ENCODE results near the gene SPOCK1.
"Not testable (repeated sequence)": the region's sequence is repeated elsewhere in the genome, so short reads cannot be mapped to it uniquely, and the experiment has no call there.

The SPOCK1 gene

GRCh38 chr5:136992796-136993489 lies 506.2 kb downstream of the SPOCK1 start:
- H3K4me3 ChIP-seq (ENCODE audit: low read length): no peak overlapping the region
- H3K9me3 ChIP-seq (ENCODE audit: insufficient read depth, low read depth, low read length): no peaks in the 10 kb centered on the region
- 91% methylated on average over 3 of the region's 3 CpGs for WGBS
- no peaks in the 10 kb centered on the region for H3K27me3 ChIP-seq (ENCODE audit: insufficient read depth, low read length)
- H3K9ac ChIP-seq (ENCODE audit: low read depth, low read length): no peak overlapping the region
- H3K4me1 ChIP-seq (ENCODE audit: insufficient read depth, low read length): no peaks in the 10 kb centered on the region
- no peak overlapping the region for H3K27ac ChIP-seq (ENCODE audit: low read depth, low read length)
- H3K36me3 ChIP-seq (ENCODE audit: insufficient read depth, low read length): no peaks in the 10 kb centered on the region

DNA sequence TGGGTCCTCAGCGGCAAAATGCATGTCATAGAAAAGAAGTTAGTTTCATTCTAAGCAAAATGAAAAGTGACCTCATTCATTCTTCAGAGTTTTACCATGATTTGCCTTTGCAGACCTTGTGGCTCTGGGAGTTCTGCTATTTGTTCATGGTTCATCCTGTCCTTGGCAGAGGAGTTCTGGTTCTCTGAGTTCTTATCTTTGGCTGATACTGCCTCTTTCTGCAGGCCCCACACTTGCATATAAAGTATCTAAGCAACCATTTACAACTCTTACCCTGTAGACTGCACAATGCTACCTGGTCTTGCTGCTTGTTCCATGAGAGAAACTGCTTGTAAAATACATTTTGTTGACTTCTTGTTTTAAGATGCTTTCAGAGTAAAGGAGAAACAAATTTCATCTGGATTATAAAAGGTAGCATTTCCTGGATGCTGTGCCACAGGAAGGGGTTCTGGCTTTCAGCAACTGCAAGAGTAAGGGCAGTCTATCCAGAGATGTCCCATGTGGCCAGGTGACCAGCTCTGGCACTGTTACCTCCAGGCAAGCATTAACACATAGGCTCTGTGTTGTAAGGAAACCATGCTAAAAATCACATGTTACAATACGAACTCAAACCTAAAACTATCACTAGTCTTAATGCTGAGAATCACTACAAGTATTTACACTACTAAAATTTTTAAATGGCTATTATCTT lies 513.2 kb downstream of the SPOCK1 start:
- WGBS: 91% methylated on average over 2 of the region's 2 CpGs
- Histone ChIP-seq H3K27me3 (ENCODE audit: insufficient read depth, low read length) (no peaks in the 10 kb centered on the region), H3K36me3 (ENCODE audit: insufficient read depth, low read length) (no peaks in the 10 kb centered on the region), H3K4me1 (ENCODE audit: insufficient read depth, low read length) (no peaks in the 10 kb centered on the region), H3K4me3 (ENCODE audit: low read length) (no peak overlapping the region), H3K9me3 (ENCODE audit: insufficient read depth, low read depth, low read length) (no peaks in the 10 kb centered on the region), H3K27ac (ENCODE audit: low read depth, low read length) (no peak overlapping the region), H3K9ac (ENCODE audit: low read depth, low read length) (no peak overlapping the region)

DNA sequence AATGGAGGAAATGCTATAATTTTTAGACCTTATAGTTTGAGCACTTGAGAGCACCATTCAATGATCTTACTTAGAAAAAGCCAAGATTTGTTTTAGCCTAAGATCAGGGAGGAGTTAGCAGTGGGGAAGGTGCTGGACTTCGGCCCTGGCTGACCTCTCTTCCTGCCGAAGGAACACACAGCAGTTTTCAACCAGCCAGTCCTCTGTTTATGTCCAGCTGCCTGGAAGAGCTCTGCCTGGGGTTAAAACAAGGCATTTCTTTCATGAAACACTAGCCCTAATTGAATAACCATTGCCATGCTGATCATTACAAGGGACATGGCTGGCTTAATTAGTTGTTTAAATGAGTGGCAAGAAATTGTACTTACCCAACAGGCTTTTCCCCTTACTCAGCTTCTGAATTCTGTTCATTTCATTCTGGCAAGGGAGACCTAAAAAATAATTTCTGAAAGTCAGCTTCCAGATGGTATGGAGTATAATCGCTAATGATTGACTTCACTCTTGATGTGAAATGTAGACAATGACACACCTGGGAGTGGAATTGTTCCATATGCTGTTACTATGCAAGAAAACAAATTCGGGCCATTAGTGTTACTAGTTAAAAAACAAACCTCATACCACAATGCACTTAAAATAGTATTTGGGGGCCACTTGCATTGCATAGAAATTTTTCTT lies 514.2 kb downstream of the SPOCK1 start:
- Histone ChIP-seq H3K9me3 (ENCODE audit: insufficient read depth, low read depth, low read length) (no peaks in the 10 kb centered on the region), H3K27ac (ENCODE audit: low read depth, low read length) (no peak overlapping the region), H3K4me3 (ENCODE audit: low read length) (no peak overlapping the region), H3K4me1 (ENCODE audit: insufficient read depth, low read length) (no peaks in the 10 kb centered on the region), H3K27me3 (ENCODE audit: insufficient read depth, low read length) (no peaks in the 10 kb centered on the region), H3K36me3 (ENCODE audit: insufficient read depth, low read length) (no peaks in the 10 kb centered on the region), H3K9ac (ENCODE audit: low read depth, low read length) (no peak overlapping the region)
- 88% methylated on average over 4 of the region's 4 CpGs for WGBS

DNA sequence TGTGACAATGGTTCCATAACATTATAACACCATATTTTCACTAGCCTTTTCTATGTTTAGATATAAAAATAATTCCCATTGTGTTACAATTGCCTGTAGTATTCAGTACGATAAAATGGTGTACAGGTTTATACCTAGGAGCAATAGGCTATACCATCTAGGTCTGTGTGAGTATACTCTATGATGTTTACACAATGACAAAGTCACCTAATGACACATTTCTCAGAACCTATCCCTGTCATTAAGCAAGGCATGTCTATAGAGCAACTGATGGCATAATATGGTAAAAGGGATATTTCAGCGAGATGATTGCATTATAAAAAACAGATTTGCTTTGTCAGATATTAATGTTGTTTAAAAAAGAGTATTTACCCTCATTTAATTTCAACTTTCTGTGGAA lies 517.2 kb downstream of the SPOCK1 start:
- H3K9ac ChIP-seq (ENCODE audit: low read depth, low read length): no peak overlapping the region
- H3K9me3 ChIP-seq (ENCODE audit: insufficient read depth, low read depth, low read length): no peaks in the 10 kb centered on the region
- no peaks in the 10 kb centered on the region for H3K27me3 ChIP-seq (ENCODE audit: insufficient read depth, low read length)

GRCh38 chr5:136979131-136979530 lies 520.0 kb downstream of the SPOCK1 start:
- no peaks in the 10 kb centered on the region for H3K4me1 ChIP-seq (ENCODE audit: insufficient read depth, low read length)
- H3K9ac ChIP-seq (ENCODE audit: low read depth, low read length): no peak overlapping the region
- no peak overlapping the region for H3K4me3 ChIP-seq (ENCODE audit: low read length)
- WGBS: 87% methylated on average over 5 of the region's 5 CpGs
- H3K9me3 ChIP-seq (ENCODE audit: insufficient read depth, low read depth, low read length): no peaks in the 10 kb centered on the region
- H3K36me3 ChIP-seq (ENCODE audit: insufficient read depth, low read length): no peaks in the 10 kb centered on the region
- no peaks in the 10 kb centered on the region for H3K27me3 ChIP-seq (ENCODE audit: insufficient read depth, low read length)
- H3K27ac ChIP-seq (ENCODE audit: low read depth, low read length): no peak overlapping the region

More for the DNA sequence above, 517.2 kb downstream of the SPOCK1 start:
- WGBS: 100% methylated on average over 1 of the region's 2 CpGs
- Histone ChIP-seq H3K4me3 (ENCODE audit: low read length) (no peak overlapping the region), H3K27ac (ENCODE audit: low read depth, low read length) (no peak overlapping the region), H3K4me1 (ENCODE audit: insufficient read depth, low read length) (no peaks in the 10 kb centered on the region), H3K36me3 (ENCODE audit: insufficient read depth, low read length) (no peaks in the 10 kb centered on the region)

DNA sequence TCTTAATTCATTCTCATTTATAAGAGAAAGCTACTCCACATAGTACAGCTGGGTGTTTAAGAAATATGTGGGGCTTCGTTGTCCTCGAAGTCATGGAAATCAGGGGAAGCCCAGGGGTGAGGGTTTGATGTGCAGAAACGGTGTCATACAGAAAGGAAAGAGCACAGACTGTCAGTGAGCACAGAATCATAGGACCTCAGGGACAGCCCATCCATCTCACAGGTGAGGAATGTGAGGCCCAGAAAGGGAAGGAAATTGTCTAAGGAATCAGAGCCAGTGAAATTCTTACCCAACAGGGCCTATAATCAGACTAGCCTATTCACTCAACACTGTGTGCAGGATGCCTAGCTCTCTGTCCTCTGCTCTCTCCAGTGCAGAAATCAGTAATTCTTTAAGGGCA lies 535.6 kb downstream of the SPOCK1 start:
- H3K9me3 ChIP-seq (ENCODE audit: insufficient read depth, low read depth, low read length): no peaks in the 10 kb centered on the region; the same call in 1 of the 2 replicates
- H3K4me3 ChIP-seq (ENCODE audit: low read length): no peak overlapping the region
- H3K36me3 ChIP-seq (ENCODE audit: insufficient read depth, low read length): no peaks in the 10 kb centered on the region
- WGBS: 86% methylated on average over 3 of the region's 3 CpGs
- H3K4me1 ChIP-seq (ENCODE audit: insufficient read depth, low read length): peaks cover 6% of the 10 kb centered on the region; the same call in 1 of the 2 replicates
- H3K27ac ChIP-seq (ENCODE audit: low read depth, low read length): no peak overlapping the region
- H3K27me3 ChIP-seq (ENCODE audit: insufficient read depth, low read length): no peaks in the 10 kb centered on the region
- no peak overlapping the region for H3K9ac ChIP-seq (ENCODE audit: low read depth, low read length)

- peaks cover 16% of the 10 kb centered on the region for H3K4me1 ChIP-seq (ENCODE audit: insufficient read depth, low read length)
- no peak overlapping the region for H3K9ac ChIP-seq (ENCODE audit: low read depth, low read length)
- no peaks in the 10 kb centered on the region; the same call in 1 of the 2 replicates for H3K9me3 ChIP-seq (ENCODE audit: insufficient read depth, low read depth, low read length)
- H3K4me3 ChIP-seq (ENCODE audit: low read length): no peak overlapping the region
- no peaks in the 10 kb centered on the region for H3K36me3 ChIP-seq (ENCODE audit: insufficient read depth, low read length)
- no peaks in the 10 kb centered on the region for H3K27me3 ChIP-seq (ENCODE audit: insufficient read depth, low read length)
- 94% methylated on average over 2 of the region's 2 CpGs for WGBS
- H3K27ac ChIP-seq (ENCODE audit: low read depth, low read length): no peak overlapping the region
These were observed 541.7 kb downstream of the SPOCK1 start for GRCh38 chr5:136957428-136957827.

GRCh38 chr5:136954142-136954541 lies 545.0 kb downstream of the SPOCK1 start:
- 86% methylated on average over 5 of the region's 5 CpGs for WGBS
- not testable (repeated sequence) for H3K27ac ChIP-seq (ENCODE audit: low read depth, low read length); H3K9ac ChIP-seq (ENCODE audit: low read depth, low read length); H3K9me3 ChIP-seq (ENCODE audit: insufficient read depth, low read depth, low read length); H3K27me3 ChIP-seq (ENCODE audit: insufficient read depth, low read length); H3K4me3 ChIP-seq (ENCODE audit: low read length); H3K36me3 ChIP-seq (ENCODE audit: insufficient read depth, low read length); H3K4me1 ChIP-seq (ENCODE audit: insufficient read depth, low read length)

- not testable (repeated sequence) for H3K4me3 ChIP-seq (ENCODE audit: low read length); H3K9me3 ChIP-seq (ENCODE audit: insufficient read depth, low read depth, low read length); H3K27me3 ChIP-seq (ENCODE audit: insufficient read depth, low read length); H3K36me3 ChIP-seq (ENCODE audit: insufficient read depth, low read length); H3K4me1 ChIP-seq (ENCODE audit: insufficient read depth, low read length); H3K9ac ChIP-seq (ENCODE audit: low read depth, low read length)
- WGBS: 46% methylated on average over 8 of the region's 8 CpGs
- H3K27ac ChIP-seq (ENCODE audit: low read depth, low read length): peak overlapping the region; percentile 32; the same call in 1 of the 2 replicates
These were observed 545.6 kb downstream of the SPOCK1 start for GRCh38 chr5:136953346-136954069.

GRCh38 chr5:136927571-136927970 lies 571.6 kb downstream of the SPOCK1 start:
- H3K4me1 ChIP-seq (ENCODE audit: insufficient read depth, low read length): peaks cover 9% of the 10 kb centered on the region; the same call in 1 of the 2 replicates
- no peaks in the 10 kb centered on the region for H3K9me3 ChIP-seq (ENCODE audit: insufficient read depth, low read depth, low read length)
- H3K4me3 ChIP-seq (ENCODE audit: low read length): no peak overlapping the region
- no peaks in the 10 kb centered on the region for H3K27me3 ChIP-seq (ENCODE audit: insufficient read depth, low read length)
- H3K9ac ChIP-seq (ENCODE audit: low read depth, low read length): no peak overlapping the region
- no peaks in the 10 kb centered on the region for H3K36me3 ChIP-seq (ENCODE audit: insufficient read depth, low read length)
- H3K27ac ChIP-seq (ENCODE audit: low read depth, low read length): no peak overlapping the region

DNA sequence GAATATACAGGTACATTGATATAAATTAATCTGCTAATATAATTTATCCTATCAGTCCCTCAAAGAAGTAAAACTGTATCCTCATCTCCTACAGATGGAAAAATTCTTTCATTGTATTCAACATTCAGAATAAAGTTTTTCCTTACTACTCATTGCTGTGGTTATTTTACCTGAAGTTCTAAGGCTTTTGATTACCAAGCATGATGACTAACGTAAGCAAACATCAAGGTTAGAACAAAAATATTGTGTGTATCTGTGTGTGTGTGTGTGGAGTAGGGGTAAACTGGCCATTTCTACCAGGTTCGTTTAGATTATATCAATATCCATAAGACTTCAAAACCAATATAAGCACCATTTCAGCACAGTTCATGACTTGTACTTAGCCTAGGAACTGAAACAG lies 573.1 kb downstream of the SPOCK1 start:
- H3K9me3 ChIP-seq (ENCODE audit: insufficient read depth, low read depth, low read length): no peaks in the 10 kb centered on the region
- 98% methylated on average over 2 of the region's 2 CpGs for WGBS
- H3K36me3 ChIP-seq (ENCODE audit: insufficient read depth, low read length): no peaks in the 10 kb centered on the region

More for the DNA sequence above, 573.1 kb downstream of the SPOCK1 start:
- Histone ChIP-seq H3K4me3 (ENCODE audit: low read length) (no peak overlapping the region), H3K27me3 (ENCODE audit: insufficient read depth, low read length) (no peaks in the 10 kb centered on the region), H3K9ac (ENCODE audit: low read depth, low read length) (no peak overlapping the region), H3K27ac (ENCODE audit: low read depth, low read length) (no peak overlapping the region), H3K4me1 (ENCODE audit: insufficient read depth, low read length) (peaks cover 9% of the 10 kb centered on the region; the same call in 1 of the 2 replicates)
